ENCODE results near the gene RBPJ.
"Not testable (repeated sequence)": the region's sequence is repeated elsewhere in the genome, so short reads cannot be mapped to it uniquely, and the experiment has no call there.

RBPJ gene

DNA sequence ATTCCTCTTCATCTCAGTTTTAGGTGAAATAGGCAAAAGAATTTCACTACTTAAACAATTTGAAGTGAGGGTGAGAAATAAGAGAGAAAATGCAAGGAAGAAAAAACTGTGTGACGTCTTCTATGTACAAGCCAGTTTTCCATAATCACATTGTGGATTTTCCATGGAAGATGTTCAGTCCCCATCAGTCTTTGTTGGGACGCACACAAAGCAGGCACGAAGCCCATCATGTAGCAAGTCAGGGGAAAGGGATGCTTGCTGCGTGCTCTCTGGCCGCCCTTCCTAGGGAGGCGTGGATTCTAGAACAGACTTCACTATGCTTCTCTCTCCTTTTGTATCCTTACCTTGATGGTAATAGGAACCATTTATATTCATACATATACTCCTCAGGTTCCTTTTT lies 54.7 kb downstream of the RBPJ start:
- DNase-seq (ENCODE audit: low read depth), result no peak

DNA sequence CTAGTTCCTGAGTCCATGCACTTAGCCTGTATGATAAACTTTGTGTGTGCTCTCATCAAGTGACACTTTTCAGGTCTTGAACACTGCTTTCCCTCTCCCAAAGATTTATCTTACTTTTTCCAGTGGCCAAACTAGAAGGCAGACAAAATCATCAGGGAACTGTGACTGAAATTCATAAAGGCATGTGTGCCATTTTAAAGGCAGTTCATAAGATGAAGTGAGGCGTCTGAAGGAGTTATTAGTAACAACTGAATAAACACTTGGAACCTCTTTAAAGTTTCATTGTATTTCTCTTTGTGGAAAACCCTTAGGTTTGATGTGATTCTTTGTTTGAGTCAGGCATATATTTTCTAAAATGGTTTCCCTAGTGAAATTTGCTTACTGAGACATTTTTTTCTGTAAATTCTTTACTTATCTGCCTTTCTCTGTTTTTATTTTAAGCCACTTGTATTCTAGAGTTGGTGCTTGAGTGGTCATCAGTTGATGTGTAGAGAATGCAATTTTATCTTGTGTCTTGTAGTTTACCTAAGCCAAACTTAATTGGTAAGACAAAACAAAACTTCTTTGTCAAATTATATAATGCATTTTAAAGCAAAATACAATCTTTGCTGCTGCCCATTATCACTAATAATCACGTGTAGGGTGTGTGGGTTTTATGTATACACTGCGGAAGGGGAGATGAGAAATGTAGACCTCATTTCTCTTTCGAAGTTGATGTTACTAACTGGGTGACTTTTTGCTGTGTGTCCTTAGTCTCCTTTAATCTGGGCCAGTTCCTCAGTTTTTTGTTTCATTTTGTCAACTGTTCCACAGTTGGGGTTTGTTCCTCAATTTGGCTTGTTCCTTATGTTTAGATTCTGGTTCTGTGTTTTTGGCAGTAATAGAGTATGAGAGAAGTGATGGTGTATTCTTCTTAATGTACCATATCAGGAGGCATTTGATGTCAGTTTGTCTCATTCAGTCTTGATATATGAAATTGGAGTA lies 56.8 kb downstream of the RBPJ start:
- no peak for DNase-seq (ENCODE audit: low read depth)

DNA sequence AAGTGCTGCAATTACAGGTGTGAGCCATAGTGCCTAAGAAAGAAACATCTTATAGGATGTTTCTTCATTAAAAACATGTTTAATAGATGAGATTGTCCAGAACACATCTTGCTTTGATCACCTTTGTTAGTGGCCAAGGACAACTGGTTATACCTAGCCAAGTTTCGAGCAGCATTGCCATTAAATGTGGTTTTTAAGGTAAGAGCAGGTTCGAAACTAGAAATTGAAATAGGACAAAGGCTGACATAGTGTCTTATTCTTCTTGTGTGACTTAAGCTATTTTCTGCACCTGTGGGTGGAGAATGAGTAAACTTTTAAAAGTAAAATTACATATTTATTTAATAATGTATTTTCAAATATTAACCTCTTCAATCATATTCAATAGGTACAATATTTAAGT lies 59.0 kb downstream of the RBPJ start:
- no peak for DNase-seq (ENCODE audit: low read depth)

DNA sequence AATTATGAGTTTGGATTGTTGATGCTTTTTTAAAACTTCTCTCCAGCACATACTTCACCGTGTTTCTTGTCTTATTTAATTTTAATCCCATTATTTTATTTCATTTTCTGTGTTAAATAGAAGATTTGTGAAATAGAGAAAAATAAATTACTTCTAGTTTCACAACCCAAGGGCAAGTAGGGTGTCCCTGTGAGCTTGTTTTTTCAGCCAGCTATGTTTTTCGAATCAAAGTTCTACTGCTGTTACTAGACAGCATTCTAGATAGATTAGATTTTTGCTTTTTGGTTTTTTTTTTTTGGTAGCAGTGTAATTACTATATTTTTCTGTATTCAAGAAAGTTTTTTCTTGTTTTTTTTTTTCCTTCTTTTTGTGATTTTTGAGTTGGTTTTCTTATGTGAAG lies 59.9 kb downstream of the RBPJ start:
- DNase-seq (ENCODE audit: low read depth), result no peak

DNA sequence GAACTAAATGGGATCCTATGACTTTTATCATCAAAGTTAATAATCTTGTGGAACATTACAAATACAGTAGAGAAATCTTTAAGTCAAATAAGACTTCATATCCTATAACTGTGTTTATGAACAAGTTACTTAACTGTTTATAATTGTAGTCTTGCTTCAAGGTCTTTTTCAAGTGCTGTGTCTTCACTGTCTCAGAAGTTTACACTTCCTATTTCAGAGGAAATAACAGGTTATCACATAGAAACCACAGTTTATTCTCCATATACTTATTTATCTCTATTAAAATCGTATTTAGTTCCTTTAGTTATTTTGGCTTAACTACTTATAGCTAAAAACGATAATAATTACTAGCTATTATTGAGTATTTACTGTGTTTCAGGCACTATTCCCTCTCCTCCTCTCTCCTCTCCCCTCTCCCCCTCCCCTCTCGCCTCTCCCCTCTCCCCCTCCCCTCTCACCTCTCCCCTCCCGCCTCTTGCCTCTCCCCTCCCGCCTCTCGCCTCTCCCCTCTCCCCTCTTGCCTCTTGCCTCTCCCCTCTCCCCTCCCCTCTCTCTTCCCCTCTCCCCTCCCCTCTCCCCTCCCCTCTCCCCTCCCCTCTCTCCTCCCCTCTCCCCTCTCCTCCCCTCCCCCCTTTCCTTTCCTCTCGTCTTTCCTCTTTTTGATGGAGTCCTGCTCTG lies 63.7 kb downstream of the RBPJ start:
- DNase-seq (ENCODE audit: low read depth), result no peak

DNA sequence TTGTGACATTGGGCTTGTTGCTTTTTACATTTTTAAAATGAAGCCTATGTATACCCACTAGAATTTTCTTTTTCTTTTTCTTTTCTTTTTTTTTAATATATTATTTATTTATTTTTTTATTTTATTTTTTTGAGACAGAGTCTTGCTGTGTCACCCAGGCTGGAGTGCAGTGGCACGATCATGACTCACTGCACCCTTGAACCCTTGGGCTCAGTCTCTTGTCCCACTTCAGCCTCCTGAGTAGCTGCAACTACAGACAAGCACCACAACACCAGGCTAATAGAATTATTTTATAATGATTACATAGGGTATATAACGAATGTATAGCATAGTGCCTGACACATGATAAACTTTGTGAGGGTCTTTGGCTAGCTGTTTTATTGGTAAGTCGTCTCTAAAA lies 64.9 kb downstream of the RBPJ start:
- DNase-seq (ENCODE audit: low read depth), result no peak

DNA sequence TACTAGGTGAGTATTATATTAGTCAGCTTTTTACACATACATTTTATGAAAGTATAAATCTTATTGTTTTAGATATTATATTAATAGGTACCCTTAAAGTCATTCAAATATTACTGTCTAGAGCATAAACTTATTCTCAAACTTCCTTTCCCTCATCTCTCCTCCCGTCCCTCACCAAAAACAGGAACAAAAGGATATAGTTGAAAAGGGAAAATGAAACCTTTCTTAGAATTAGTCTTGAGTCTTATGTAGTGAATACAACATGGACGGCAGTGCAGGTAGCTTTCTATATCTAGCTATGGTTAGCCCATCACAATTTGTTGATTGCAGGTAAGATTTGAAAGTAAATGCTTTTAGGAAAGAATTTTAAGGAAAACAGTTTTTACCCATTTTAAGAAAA lies 65.6 kb downstream of the RBPJ start:
- no peak for DNase-seq (ENCODE audit: low read depth)

DNA sequence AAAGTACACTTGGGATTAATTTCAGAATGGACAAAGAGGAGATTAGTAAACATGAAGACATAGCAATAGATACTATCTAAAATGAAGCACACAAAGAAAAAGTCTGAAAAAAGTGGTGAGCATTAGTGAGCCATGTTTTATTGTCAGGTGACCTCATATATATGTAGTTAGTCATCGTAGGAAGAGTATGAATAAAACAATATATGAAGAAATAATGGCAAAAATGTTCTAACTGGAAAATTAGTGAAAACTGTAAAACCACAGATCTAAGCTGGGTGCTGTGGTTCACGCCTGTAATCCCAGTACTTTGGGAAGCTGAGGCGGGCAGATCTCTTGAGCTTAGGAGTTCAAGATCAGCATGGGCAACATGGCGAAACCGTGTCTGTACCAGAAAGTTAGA lies 67.9 kb downstream of the RBPJ start:
- no peak for DNase-seq (ENCODE audit: low read depth)

DNA sequence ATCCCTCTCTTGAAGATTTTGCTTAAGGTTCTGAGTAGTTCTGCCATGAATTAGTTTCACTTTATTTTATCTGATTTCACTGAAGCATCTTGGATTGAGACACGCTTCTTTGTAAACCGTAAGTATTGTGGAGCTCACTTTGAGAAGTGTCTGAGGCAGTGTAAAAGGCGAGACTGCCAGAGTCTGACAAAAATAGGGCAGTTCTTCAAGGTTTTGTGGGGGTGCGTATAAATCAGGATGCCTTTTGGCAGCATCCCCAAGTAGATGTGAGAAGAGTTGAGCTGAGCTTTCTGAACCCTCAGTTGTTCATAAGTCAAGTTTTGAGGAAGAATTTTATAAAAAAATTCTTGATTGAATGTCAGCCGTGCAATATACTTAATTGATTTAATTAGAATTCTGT lies 76.3 kb downstream of the RBPJ start:
- DNase-seq (ENCODE audit: low read depth), result no peak

DNA sequence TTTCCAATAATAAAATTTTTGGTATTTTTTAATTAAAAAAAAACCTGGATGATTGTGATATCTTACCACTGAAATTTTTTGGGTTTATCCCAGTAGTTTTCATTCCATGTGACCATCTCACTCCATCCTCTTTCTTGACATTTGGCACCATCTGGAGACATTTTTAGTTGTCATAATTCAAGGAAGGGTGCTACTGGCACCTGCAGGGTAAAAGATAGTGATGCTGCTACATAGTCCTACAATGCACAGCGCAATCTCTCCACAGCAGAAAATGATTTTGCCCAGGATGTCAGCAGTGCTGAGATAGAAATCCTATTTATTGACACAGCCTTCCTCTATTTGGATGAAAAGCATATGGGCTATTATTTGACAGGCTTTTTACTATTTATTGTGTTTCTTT lies 79.3 kb downstream of the RBPJ start:
- DNase-seq (ENCODE audit: low read depth), result no peak

DNA sequence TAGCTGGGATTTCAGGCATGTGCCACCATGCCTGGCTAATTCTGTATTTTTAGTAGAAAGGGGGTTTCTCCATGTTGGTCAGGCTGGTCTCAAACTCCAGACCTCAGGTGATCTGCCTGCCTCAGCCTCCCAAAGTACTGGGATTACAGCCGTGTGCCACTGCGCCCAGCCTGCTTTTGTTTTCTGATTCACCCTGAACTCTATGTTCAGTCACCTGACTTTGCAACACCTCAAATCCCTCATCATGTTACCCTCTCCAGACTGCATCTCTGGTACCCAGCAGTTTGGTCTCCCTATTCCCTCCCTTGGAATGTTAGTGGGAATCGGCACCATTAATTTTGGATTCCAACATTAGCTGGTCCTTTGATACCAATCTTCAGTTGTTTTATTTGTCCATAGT lies 81.2 kb downstream of the RBPJ start:
- not testable (repeated sequence) for DNase-seq (ENCODE audit: low read depth)

DNA sequence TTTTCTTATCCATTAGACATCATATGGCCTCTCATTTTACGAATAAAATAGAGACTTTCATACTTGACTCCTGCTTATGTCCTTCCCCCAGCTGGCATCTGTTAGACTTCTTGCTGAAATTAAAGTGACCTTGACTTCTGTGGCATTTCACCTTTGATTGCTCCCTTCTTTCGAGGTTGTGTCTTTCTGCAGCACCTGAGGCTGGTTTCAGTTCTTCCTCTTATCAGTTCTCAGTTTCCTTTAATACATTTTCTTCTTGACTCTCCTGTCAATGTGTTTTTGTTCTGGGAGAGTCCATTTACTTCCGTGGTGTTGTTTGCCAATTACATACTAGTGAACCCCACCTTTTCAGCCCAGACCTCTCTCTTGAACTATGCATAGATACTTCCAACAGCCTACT lies 81.6 kb downstream of the RBPJ start:
- no peak for DNase-seq (ENCODE audit: low read depth)

DNA sequence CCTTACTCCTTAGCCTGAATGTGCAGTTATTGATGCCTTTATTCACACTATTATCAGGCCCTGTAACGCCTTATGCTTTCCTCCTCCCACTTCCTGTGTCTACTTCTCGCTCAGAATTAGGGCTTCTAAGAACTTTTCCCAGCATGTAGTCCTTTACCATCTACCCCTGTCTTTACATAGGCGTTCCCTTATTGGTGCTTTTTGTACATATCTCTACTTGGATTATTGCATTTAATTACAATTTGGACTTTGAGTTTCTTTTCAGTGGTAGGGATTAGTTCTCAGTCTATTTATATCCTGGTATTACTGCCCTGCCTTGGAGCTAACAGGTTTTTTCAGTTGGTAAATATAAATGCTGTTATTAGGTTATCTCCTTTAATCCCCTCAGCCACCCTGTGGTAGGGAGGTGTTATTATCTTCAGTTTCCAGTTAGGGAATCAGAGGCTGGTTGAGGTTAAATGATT lies 84.0 kb downstream of the RBPJ start:
- no peak for DNase-seq (ENCODE audit: low read depth)

DNA sequence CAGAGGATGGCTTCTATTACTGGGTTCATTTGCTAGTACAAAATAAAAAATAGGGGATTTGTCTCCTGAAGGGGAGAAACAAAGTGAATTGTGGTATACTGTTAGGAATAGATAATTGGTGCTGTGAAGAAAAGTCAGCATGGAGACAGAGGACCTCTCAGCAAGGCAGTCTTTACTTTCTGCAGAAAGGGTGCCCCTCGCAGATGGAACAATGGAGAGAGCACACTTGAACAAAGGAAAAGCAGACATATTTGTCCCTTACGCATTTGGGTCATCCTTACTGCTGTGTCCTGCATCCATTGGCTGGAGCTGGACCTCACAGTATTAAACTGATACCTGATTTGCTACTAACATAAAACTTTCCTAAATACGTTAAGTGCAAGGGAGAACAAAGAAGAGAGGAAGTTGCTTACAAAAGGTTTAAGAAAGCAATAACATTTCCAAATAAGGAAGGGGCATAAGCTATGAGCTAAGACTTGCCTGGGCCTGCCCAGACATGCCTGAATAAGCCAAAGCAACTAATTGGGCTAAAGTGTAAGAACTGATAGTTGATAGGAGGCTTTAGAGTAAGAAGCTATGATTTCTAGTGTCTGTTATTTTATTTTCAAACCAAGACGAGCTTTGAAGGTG lies 85.6 kb downstream of the RBPJ start:
- no peak for DNase-seq (ENCODE audit: low read depth)

DNA sequence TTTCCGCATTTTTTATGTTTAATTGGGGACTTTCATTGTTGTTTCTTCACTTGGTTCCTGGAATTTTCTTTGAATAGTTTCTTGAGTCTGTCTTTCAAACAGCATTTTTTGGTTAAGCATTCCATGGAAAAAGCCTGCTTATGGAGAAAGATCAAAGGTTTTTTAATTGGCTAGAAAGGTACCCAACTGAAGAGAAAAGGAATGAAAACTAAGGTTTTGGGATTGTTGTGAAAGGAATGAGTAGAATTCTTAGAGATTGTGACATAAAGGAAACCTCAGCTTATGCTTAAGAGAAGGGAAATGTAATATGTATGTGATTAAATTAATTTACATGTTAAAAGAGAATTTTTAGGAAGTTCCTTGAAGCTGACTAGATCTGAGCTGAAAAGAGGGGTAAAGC lies 86.7 kb downstream of the RBPJ start:
- DNase-seq (ENCODE audit: low read depth), result no peak

DNA sequence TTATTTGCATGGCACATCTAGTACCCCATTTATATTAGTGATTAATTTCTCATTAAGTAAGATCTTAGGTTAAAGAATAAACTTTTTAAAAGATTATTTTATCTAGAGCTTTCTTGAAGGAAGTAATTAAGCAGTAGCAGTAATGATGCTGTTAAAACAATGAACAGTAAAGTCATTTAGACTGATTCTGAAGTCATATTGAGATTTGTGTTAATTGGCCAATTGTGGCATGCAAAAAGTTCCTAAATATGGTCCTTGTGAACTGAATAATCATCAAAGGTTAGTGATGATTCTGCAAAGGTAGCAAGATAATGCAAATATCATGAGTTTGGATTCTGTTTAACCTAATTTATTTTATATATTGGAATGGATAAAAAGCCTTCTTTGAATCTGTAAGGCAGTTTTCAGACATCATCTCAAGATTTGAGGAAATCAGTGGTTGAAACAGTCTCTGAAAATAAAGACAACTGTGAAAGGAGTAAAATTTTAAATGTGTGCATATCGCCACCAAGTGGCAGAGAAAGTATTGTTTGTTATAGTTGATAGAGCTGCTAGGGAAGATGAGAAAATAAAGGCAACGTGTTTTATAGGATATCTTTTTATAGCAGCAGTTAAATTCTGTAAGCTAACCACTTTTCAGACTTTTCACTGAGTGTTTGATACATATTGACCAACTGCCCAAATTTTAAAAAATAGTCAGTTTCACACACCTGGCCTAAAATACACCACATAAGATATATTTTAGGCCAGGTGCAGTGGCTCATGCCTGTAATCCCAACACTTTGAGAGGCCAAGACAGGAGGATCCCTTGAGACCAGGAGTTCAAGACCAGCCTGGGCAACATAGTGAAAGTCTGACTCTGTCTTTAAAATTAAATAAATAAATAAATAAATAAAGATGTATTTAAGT lies 89.8 kb downstream of the RBPJ start:
- DNase-seq (ENCODE audit: low read depth), result peak; percentile 9

DNA sequence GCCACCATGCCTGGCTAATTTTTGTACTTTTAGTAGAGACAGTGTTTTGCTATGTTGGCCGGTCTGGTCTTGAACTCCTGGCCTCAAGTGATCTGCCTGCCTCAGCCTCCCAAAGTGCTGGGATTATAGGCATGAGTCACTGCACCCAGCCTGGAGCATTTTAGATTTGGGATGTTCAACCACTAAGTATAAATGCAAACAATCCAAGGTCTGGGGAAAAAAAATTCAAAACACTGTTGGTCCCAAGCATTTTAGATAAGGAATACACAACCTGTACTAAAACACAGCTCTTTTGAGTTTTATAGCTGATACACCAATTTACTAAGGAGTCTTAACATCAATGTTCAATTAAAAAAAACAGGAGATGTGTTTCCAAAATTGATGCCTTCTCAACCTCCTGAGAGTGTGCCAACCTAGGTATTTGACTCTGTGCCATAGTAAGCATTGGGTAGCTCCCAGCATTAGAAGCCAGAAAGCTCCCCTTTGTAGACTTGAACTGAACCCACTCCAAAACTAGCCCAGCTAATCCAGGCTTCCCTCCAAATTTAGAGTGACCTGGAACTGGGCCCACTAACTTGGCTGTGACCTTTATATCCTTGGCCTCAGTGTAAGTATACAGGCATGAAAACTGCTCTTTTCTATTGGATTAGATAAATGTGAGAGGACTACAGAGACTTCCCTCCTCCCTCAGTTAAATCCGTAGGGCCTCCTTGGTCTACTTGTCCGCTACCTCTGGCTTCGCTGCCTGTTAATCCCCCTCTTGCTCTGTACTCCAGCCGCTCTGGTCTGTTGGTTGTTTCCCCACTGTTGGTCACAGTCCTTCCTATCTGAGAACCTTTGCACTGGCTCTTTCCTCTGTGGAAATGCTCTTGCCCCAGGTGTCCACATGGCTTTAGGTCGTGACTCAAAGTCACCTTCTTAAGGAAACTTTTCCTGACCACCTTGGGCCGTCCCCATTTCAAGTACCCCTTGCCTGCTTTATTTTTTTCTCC lies 91.9 kb downstream of the RBPJ start:
- no peak for DNase-seq (ENCODE audit: low read depth)

DNA sequence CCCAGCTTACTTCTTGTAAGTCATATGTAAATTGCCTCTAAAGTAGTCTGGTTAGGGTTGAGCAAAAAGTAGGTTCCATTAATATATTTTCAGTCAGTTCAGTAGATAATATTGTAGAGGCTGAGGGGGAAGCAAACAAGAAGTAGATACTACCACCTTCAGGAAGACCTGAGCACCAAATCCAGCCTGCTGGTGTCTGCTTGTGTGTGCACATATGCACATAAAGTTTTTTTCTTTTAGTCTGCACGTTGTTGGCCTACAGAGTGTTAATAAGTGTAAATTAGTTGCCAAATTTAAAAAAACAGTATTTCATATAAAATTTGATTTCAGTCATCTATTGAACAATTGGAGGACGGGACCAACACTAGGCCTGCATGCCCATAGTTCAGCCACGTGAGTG lies 92.8 kb downstream of the RBPJ start:
- DNase-seq (ENCODE audit: low read depth), result no peak

DNA sequence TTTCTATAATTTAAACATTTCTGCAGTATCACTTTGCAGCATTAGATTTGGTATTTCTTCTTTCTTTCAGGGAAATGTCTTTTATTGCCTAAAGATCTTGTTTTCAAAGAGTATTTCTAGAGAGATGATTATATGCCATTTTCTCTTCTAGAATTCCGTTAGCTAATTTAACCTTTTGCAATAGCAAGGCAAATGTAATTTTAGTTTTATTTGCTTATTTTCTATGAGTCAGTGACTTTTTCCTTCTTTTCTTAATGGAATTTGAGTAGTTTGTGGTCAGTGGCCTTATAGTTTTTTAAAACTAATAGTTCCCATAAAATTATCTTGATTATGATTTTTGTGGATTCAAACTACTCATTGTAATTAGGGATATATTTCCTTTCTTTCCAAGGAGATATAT lies 97.3 kb downstream of the RBPJ start:
- no peak for DNase-seq (ENCODE audit: low read depth)

DNA sequence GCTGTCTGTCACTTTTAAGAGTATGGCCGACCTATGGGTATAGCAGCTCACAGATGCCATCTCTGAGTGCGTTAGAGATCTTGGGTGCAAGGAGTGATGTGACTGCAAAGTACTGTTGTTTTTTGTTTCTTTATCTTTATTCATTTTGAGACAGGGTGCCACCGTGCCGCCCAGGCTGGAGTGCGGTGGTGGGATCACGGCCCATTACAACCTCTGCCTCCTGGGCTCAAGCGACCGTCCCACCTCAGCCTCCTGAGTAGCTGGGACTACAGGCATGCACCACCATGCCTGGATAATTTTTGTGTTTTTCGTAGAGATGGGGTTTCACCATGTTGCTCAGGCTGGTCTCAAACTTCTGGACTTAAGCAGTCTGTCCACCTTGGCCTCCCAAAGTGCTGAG lies 98.0 kb downstream of the RBPJ start:
- DNase-seq (ENCODE audit: low read depth), result no peak

DNA sequence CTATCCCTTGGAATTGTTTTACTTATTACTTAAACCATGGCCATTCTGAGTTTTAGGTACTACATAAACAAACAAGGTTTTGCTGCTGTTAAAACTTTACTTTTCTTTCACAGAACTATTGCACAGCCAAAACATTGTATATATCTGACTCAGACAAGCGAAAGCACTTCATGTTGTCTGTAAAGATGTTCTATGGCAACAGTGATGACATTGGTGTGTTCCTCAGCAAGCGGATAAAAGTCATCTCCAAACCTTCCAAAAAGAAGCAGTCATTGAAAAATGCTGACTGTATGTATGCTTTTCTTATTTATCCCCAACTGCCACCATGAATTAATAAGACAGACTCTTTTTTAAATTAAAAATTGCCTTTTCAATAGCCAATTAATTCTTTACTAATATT lies 99.6 kb downstream of the RBPJ start:
- DNase-seq (ENCODE audit: low read depth), result no peak
